ENCODE measurements around the gene NEMP1.
"Not testable (repeated sequence)": the region's sequence is repeated elsewhere in the genome, so short reads cannot be mapped to it uniquely, and the experiment has no call there.

The NEMP1 gene

GRCh38 chr12:57091638-57092528 lies 13.3 kb upstream of the NEMP1 start:
- DNase-seq (ENCODE audit: low read depth), result no peak

- no peak for DNase-seq (ENCODE audit: low read depth)
Observed at GRCh38 chr12:57090924-57091637, 12.5 kb upstream of the NEMP1 start.

GRCh38 chr12:57090490-57090889 lies 11.9 kb upstream of the NEMP1 start:
- no peak for DNase-seq (ENCODE audit: low read depth)

GRCh38 chr12:57089271-57090245 lies 11.0 kb upstream of the NEMP1 start:
- DNase-seq (ENCODE audit: low read depth), result no peak

- DNase-seq (ENCODE audit: low read depth), result peak; percentile 82
Observed at GRCh38 chr12:57088354-57089270, 10.0 kb upstream of the NEMP1 start, which contains the start of gene NAB2. NAB2 (plus strand) TSS chr12:57089114; CDS start chr12:57089272, 158 bp downstream.

- peak; percentile 80 for DNase-seq (ENCODE audit: low read depth)
Observed at GRCh38 chr12:57087691-57088353, 9.2 kb upstream of the NEMP1 start.

GRCh38 chr12:57087010-57087690 lies 8.6 kb upstream of the NEMP1 start:
- peak; percentile 90 for DNase-seq (ENCODE audit: low read depth)

- DNase-seq (ENCODE audit: low read depth), result no peak
Observed at GRCh38 chr12:57086493-57087009, 8.0 kb upstream of the NEMP1 start.

GRCh38 chr12:57085999-57086492 lies 7.5 kb upstream of the NEMP1 start:
- no peak for DNase-seq (ENCODE audit: low read depth)

- DNase-seq (ENCODE audit: low read depth), result no peak
Observed at GRCh38 chr12:57080855-57081254, 2.3 kb upstream of the NEMP1 start.

- no peak for DNase-seq (ENCODE audit: low read depth)
Observed at GRCh38 chr12:57079821-57080220, 1.2 kb upstream of the NEMP1 start.

GRCh38 chr12:57073566-57074450 lies 4.8 kb downstream of the NEMP1 start:
- not testable (repeated sequence) for DNase-seq (ENCODE audit: low read depth)

- DNase-seq (ENCODE audit: low read depth), result no peak
Observed at GRCh38 chr12:57072661-57073060, 5.9 kb downstream of the NEMP1 start.

GRCh38 chr12:57069523-57069922 lies 9.1 kb downstream of the NEMP1 start:
- DNase-seq (ENCODE audit: low read depth), result no peak

GRCh38 chr12:57066245-57066644 lies 12.3 kb downstream of the NEMP1 start:
- DNase-seq (ENCODE audit: low read depth), result no peak

- DNase-seq (ENCODE audit: low read depth), result peak; percentile 48
Observed at GRCh38 chr12:57063991-57064685, 14.5 kb downstream of the NEMP1 start.

GRCh38 chr12:57058454-57058853 lies 20.1 kb downstream of the NEMP1 start:
- no peak for DNase-seq (ENCODE audit: low read depth)
